Mammary microvascular endothelial cell (primary cell): ENCODE results near the gene RBSN. TPM values are rescaled to one million over a fixed set of nuclear protein-coding genes. Genes with fewer than 3 reads are reported as not detected.

Experiments
- total RNA-seq: library from RNA; depleted of rRNA; stranded (reverse); fragments of >200 nt; gene quantifications from 2 replicates; pipeline ENCODE4 v1.2.3, GENCODE V29; 2015

The RBSN gene
- total RNA-seq = 12.9 and 15.2 TPM in 2 replicates

DNA sequence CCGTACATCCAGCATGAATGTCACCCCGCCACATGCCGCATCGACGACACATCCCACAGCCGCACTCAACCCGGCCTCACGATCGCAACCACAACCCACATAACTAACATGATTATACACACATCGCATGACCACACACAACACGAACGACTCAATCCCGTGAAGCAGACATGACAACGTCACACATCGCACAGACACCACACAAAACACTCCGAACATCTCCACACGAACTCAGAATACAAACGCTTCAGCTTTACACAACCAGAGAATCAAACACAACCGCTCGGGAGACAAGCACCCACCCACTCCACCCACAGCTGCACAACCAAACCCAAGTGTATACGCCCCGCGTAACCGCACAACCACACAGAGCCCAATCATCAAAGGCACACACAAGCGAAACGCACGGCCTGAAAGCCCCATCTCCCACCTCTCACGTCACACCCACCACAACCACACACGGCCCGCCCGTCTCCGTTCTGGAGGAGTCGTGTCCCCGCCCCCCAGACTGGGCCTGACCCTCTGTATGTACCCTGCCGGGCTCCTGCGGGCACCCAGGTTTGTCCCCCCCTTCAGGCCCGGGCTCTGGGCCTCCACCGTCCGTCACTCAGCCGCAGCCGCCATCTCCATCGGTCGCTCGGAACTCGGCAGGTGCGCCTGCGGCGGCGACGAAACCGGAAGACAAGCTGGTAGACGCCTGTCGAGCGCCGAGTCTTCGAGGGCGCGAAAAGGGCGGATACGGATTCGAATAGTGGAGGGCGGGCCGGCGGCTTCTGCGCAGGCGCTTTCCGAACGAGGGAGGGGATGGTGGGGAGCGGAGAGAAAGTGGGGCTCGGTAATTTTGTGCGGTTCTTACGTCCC lies at the start of gene RBSN:
Gene RBSN, minus strand, starts transcription at position 646 of the 861 bp plus-strand sequence. CDS start 3,028 bp downstream, outside the sequence.

DNA sequence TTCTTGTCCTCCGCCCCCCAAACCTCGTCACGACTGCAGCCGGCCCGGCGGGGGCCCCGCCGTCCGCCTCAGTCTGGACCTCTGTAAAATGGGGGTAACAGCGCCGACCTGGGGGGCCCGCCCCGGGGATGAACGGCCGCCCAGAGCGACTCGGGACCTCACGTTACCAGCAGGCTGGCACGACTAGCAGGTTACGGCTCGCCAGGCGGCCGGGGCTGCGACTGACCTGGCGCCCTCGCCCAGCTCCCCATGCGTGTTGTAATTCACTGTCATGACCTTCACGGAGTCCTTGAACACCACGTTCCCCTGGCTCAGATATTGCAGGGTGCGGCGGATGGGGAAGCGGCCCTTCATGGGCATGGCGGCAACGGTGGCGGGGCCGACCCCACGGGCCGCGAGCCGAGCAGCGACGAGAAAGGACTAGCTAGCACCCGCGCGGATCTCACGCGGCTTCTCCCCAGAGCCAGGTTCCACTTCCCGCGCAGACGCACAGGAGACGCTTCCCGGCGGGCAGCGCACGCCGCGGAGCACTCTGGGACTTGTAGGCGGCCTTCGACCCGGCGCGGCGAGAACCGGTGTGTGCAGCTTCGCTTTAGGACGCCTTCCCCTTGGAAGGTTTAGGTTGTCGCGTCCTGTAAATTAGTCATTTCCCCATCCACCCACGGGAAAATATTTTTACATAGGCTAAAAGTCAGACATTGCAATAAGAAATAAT lies 34.0 kb downstream of the RBSN start, which contains the start of gene MRPS25:
Gene MRPS25, minus strand, starts transcription at position 481 of the 715 bp plus-strand sequence. Its CDS starts 121 bp downstream, at position 360.

Other genes starting within 250 kb of the RBSN start
- 15.9 and 23.1 TPM in 2 replicates for gene NR2C2, start 151.6 kb downstream of the RBSN start, total RNA-seq
- gene MRPS25, start 33.8 kb downstream of the RBSN start, total RNA-seq = 37.1 and 41.5 TPM in 2 replicates
- gene CAPN7, start 107.1 kb upstream of the RBSN start, total RNA-seq = 15.2 and 17.0 TPM in 2 replicates
- 50.7 and 51.1 TPM in 2 replicates for gene SH3BP5, start 233.4 kb upstream of the RBSN start, total RNA-seq